Right renal cortex interstitium (tissue), 3 donors: ENCODE measurements around the gene AMMECR1. TPM values are rescaled to one million over a fixed set of nuclear protein-coding genes. Genes with fewer than 3 reads are reported as not detected.

Experiments used
- polyA plus RNA-seq, 3 donors: library from polyadenylated mRNA; unstranded; fragments of 120-200 nt; gene quantifications; one replicate each; pipeline ENCODE4 v1.2.1, GENCODE V29; 2013; ENCODE audit not compliant: insufficient read length in 3 of 3

AMMECR1 gene
- polyA plus RNA-seq, 3 donors = 18.8 to 19.6 (median 19.2) TPM

Other genes with a start within 250 kb of the AMMECR1 start
- gene RTL9, start 40.8 kb upstream of the AMMECR1 start, polyA plus RNA-seq = under 1 TPM; 0.18 to 0.35 (median 0.18) TPM